Endodermal cell (in vitro differentiated cells): ENCODE results near the gene ANO3. TPM values are rescaled to one million over a fixed set of nuclear protein-coding genes. Genes with fewer than 3 reads are reported as not detected.

Experiments
- DNase-seq: peaks from one replicate; pipeline ENCODE4 v3.0.0-alpha.2; 2017
- H3K27ac ChIP-seq: 2 replicates; pipeline ENCODE4 v1.5.1; 2013; ENCODE audit warnings: mild to moderate bottlenecking, low read depth, low read length, moderate library complexity
- H3K27me3 ChIP-seq: 2 replicates; pipeline ENCODE4 v1.6.1; 2013; ENCODE audit warnings: mild to moderate bottlenecking, low read length, moderate library complexity; ENCODE audit not compliant: insufficient read depth, control insufficient read depth, poor library complexity, severe bottlenecking
- H3K36me3 ChIP-seq: 2 replicates; pipeline ENCODE4 v1.7.0; 2013; ENCODE audit warnings: mild to moderate bottlenecking, low read length, moderate library complexity; ENCODE audit not compliant: control insufficient read depth, insufficient read depth
- H3K4me1 ChIP-seq: one replicate; pipeline ENCODE4 v1.7.0; 2013; ENCODE audit warnings: low read length; ENCODE audit not compliant: control insufficient read depth, insufficient read depth
- H3K4me3 ChIP-seq: 2 replicates; pipeline ENCODE4 v1.5.1; 2013; ENCODE audit warnings: mild to moderate bottlenecking, low read length, moderate library complexity
- H3K9ac ChIP-seq: 2 replicates; pipeline ENCODE4 v1.6.1; 2013; ENCODE audit warnings: mild to moderate bottlenecking, low read length, moderate library complexity; ENCODE audit not compliant: poor library complexity, severe bottlenecking; ENCODE audit errors: extremely low read depth
- H3K9me3 ChIP-seq: 2 replicates; pipeline ENCODE4 v1.6.1; 2013; ENCODE audit warnings: mild to moderate bottlenecking, low read length, moderate library complexity; ENCODE audit not compliant: control insufficient read depth
- H3K27ac Mint-ChIP-seq: 2 replicates; pipeline ENCODE4 v1.8.0; 2020; ENCODE audit warnings: mixed read lengths
- H3K27me3 Mint-ChIP-seq: 2 replicates; pipeline ENCODE4 v1.8.0; 2021; ENCODE audit warnings: mild to moderate bottlenecking, mixed read lengths; ENCODE audit not compliant: insufficient read depth
- H3K36me3 Mint-ChIP-seq: 2 replicates; pipeline ENCODE4 v1.8.0; 2020; ENCODE audit warnings: low read depth, mixed read lengths
- H3K4me1 Mint-ChIP-seq: 2 replicates; pipeline ENCODE4 v1.8.0; 2020; ENCODE audit warnings: mixed read lengths
- H3K4me3 Mint-ChIP-seq: 2 replicates; pipeline ENCODE4 v1.8.0; 2020; ENCODE audit warnings: mild to moderate bottlenecking, moderate library complexity, mixed read lengths
- H3K9me3 Mint-ChIP-seq: 2 replicates; pipeline ENCODE4 v1.8.0; 2020; ENCODE audit warnings: mild to moderate bottlenecking, mixed read lengths
- CTCF ChIP-seq: fragments of 200-600 bp; sonication (generic); conservative IDR thresholded peaks from 2 replicates; pipeline ENCODE4 v1.5.0; 2021; ENCODE audit warnings: antibody characterized with exemption, mild to moderate bottlenecking
- WGBS, 2 experiments: methylation state at CpG; one replicate each; pipeline versions ENCODE4 v1.1.5 to v1.1.7; 2013; ENCODE audit warnings: missing lambda C conversion rate in 2 of 2, mixed read lengths in 1 of 2; ENCODE audit not compliant: insufficient coverage in 1 of 2, insufficient read length in 1 of 2; 5-methylcytosine and 5-hydroxymethylcytosine counted together
- total RNA-seq, 2 donors: library from RNA; stranded (reverse); fragmentation: NEBNext Ultra II Directional in 1 of 2; extraction: Animal tissue kit (Norgen Biotek cat#: 25700) in 1 of 2; gene quantifications; 2 replicates in 1 of 2; 3 replicates in 1 of 2; pipeline ENCODE4 v1.2.1, GENCODE V29; 2021

ANO3 gene
- total RNA-seq, 2 donors from 2014 or later: not detected

DNA sequence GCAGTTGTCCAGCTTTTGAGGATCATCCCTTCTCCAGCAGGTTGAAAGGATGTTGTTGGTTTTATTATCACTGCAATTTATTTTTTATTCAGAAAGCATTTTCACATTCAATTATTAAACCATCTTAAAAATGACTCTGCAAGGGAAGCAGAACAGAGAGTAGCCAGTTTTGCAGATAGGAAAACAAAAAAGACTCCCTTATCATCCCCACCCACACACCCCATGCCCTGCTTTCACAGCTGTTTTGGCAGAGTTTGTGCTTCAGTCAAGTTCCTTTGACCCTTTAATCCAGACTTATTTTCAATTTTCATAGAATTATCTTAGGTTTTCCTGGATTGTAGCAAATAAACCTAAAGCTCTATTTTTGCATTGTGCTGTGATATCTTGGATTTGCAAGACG, 195.8 kb downstream of the ANO3 start:
- H3K27me3 ChIP-seq: peaks cover 15% of the 10 kb centered on the region
- Mint-ChIP-seq H3K9me3 (no peaks in the 10 kb centered on the region), H3K27ac (no peak overlapping the region), H3K36me3 (no peaks in the 10 kb centered on the region), H3K4me3 (no peak overlapping the region), H3K4me1 (peaks cover 3% of the 10 kb centered on the region), H3K27me3 (peaks cover 37% of the 10 kb centered on the region)
- H3K9me3 ChIP-seq: no peaks in the 10 kb centered on the region
- no peak for DNase-seq
- TF ChIP-seq CTCF: no peak
- H3K4me3 ChIP-seq: no peak overlapping the region
- no peak overlapping the region for H3K27ac ChIP-seq
- 93% methylated on average over 1 of the region's 1 CpG; no CpG with 5 or more reads in 1 of the 2 experiments for WGBS, 2 experiments
- H3K36me3 ChIP-seq: no peaks in the 10 kb centered on the region
- H3K9ac ChIP-seq: no peak overlapping the region
- no peaks in the 10 kb centered on the region for H3K4me1 ChIP-seq

- 94% methylated on average over 4 of the region's 4 CpGs for WGBS, 2 experiments
- no peaks in the 10 kb centered on the region for H3K36me3 ChIP-seq
- no peaks in the 10 kb centered on the region for H3K4me1 ChIP-seq
- H3K27ac ChIP-seq: no peak overlapping the region
- no peaks in the 10 kb centered on the region for H3K27me3 ChIP-seq
- Mint-ChIP-seq H3K9me3 (no peaks in the 10 kb centered on the region), H3K4me3 (no peak overlapping the region), H3K27me3 (peaks cover 3% of the 10 kb centered on the region), H3K36me3 (no peaks in the 10 kb centered on the region), H3K27ac (no peak overlapping the region), H3K4me1 (no peaks in the 10 kb centered on the region)
- DNase-seq: no peak
- no peak overlapping the region for H3K9ac ChIP-seq
- no peak overlapping the region for H3K4me3 ChIP-seq
- no peaks in the 10 kb centered on the region for H3K9me3 ChIP-seq
- TF ChIP-seq CTCF: no peak
Observed at GRCh38 chr11:26537341-26537740, 205.4 kb downstream of the ANO3 start.

DNA sequence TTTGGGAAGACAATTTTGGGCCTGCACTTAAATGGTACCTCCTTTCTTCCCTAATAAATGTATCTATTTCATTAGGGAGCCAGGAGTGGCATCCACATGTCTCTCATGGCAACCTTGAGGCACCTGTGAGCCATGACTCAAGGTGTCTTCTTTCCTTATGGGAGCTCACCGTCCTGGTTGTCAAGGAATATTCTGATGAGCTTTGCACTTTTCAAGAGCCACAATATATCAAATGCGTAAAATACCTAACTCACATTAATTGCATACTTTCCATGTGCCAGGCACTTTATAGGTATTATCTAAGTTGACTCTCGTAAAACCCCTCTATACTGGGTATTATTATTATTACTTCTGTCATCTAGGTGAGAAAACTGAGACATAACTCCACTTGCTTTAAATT, 207.6 kb downstream of the ANO3 start:
- Mint-ChIP-seq H3K27me3 (peaks cover 3% of the 10 kb centered on the region), H3K4me1 (no peaks in the 10 kb centered on the region), H3K36me3 (no peaks in the 10 kb centered on the region)

More for the DNA sequence above, 207.6 kb downstream of the ANO3 start:
- Histone ChIP-seq H3K4me1 (no peaks in the 10 kb centered on the region), H3K27ac (no peak overlapping the region), H3K9me3 (no peaks in the 10 kb centered on the region), H3K27me3 (no peaks in the 10 kb centered on the region), H3K9ac (no peak overlapping the region), H3K4me3 (no peak overlapping the region), H3K36me3 (no peaks in the 10 kb centered on the region)
- Mint-ChIP-seq H3K9me3 (no peaks in the 10 kb centered on the region), H3K27ac (no peak overlapping the region), H3K4me3 (no peak overlapping the region)
- no peak for DNase-seq
- 96% methylated on average over 3 of the region's 3 CpGs; no CpG with 5 or more reads in 1 of the 2 experiments for WGBS, 2 experiments
- TF ChIP-seq CTCF: no peak
